ENCODE data around the gene MYO6.

MYO6 gene

DNA sequence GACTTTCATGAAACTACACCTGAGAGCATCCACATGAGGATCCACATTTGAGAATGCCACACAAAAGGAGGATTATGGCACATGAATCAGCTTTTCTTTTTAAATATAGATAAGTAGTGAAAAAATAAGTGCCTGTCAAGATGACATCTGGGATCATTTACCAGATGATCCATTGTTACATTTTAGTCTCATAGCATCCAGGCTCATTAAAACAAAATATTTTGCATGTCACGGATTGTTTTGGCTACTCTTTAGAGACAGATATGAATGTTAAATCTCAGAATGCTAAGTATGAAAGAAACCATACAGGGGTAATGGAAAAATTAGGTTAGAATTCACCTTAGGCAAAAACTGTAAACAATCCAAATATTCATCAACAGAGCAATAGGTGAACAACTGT, 66.7 kb downstream of the MYO6 start:
- Histone ChIP-seq H2AFZ (ENCODE audit: low read depth) (no peak overlapping the region), H3K27me3 (ENCODE audit: insufficient read depth, low read depth) (no peaks in the 10 kb centered on the region), H3K9ac (no peak overlapping the region), H3K4me3 (IDR thresholded peaks at IDR 0.05; ENCODE audit: insufficient read depth, low read depth, low read length) (no peak overlapping the region), H4K20me1 (ENCODE audit: insufficient read depth) (no peaks in the 10 kb centered on the region), H3K4me1 (ENCODE audit: low read depth, poor library complexity, severe bottlenecking) (peaks cover 6% of the 10 kb centered on the region), H3K36me3 (ENCODE audit: insufficient read depth) (no peaks in the 10 kb centered on the region), H3K27ac (no peak overlapping the region), H3K4me2 (no peak overlapping the region), H3K79me2 (ENCODE audit: insufficient read depth, low read depth) (no peaks in the 10 kb centered on the region)
- TF ChIP-seq, protein P1, sequence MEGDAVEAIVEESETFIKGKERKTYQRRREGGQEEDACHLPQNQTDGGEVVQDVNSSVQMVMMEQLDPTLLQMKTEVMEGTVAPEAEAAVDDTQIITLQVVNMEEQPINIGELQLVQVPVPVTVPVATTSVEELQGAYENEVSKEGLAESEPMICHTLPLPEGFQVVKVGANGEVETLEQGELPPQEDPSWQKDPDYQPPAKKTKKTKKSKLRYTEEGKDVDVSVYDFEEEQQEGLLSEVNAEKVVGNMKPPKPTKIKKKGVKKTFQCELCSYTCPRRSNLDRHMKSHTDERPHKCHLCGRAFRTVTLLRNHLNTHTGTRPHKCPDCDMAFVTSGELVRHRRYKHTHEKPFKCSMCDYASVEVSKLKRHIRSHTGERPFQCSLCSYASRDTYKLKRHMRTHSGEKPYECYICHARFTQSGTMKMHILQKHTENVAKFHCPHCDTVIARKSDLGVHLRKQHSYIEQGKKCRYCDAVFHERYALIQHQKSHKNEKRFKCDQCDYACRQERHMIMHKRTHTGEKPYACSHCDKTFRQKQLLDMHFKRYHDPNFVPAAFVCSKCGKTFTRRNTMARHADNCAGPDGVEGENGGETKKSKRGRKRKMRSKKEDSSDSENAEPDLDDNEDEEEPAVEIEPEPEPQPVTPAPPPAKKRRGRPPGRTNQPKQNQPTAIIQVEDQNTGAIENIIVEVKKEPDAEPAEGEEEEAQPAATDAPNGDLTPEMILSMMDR (conservative IDR thresholded peaks at IDR 0.05; ENCODE audit: low read depth, low read length): no peak

DNA sequence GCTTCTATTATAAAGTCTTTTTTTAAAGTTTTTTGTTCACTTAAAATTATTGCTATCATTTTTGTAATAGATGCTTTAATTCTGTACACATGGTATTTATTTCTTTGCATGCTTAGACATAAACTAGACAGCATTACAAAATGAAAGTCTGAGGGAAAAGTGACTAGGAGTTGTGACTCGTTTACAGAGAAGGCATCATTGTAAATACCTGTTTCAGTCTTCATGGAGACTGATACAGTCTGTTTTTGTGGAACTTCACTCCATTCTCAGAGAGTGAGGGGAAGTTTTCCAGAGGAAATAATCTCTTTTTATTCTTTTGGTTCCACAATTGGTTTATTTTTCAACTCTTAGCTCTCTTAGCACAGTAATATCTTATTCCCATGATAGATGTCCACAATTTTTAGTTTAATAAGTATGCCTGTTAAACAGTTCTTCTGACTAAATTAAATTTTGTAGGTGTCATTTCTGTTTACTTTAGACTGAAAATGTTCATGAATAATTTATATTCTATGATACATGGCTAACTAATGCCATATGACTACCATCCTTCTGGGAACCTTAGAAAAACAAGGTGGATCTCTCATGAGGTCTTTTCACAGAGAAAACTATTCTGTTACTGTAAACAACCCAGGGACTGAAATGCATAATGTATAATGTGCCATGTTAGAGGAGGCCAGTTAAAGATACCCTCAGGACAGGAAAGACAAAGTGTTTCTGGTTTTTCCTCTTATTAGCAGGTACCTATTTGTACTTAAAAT, 69.2 kb downstream of the MYO6 start:
- H4K20me1 ChIP-seq (ENCODE audit: insufficient read depth): no peaks in the 10 kb centered on the region
- H3K4me2 ChIP-seq: no peak overlapping the region
- no peaks in the 10 kb centered on the region for H3K27me3 ChIP-seq (ENCODE audit: insufficient read depth, low read depth)
- no peak overlapping the region for H2AFZ ChIP-seq (ENCODE audit: low read depth)
- TF ChIP-seq, protein P1 (conservative IDR thresholded peaks at IDR 0.05; ENCODE audit: low read depth, low read length): no peak
- H3K4me1 ChIP-seq (ENCODE audit: low read depth, poor library complexity, severe bottlenecking): peaks cover under 1% of the 10 kb centered on the region
- H3K27ac ChIP-seq: no peak overlapping the region
- H3K4me3 ChIP-seq (IDR thresholded peaks at IDR 0.05; ENCODE audit: insufficient read depth, low read depth, low read length): no peak overlapping the region
- no peak overlapping the region for H3K9ac ChIP-seq
- no peaks in the 10 kb centered on the region for H3K36me3 ChIP-seq (ENCODE audit: insufficient read depth)
- no peaks in the 10 kb centered on the region for H3K79me2 ChIP-seq (ENCODE audit: insufficient read depth, low read depth)

DNA sequence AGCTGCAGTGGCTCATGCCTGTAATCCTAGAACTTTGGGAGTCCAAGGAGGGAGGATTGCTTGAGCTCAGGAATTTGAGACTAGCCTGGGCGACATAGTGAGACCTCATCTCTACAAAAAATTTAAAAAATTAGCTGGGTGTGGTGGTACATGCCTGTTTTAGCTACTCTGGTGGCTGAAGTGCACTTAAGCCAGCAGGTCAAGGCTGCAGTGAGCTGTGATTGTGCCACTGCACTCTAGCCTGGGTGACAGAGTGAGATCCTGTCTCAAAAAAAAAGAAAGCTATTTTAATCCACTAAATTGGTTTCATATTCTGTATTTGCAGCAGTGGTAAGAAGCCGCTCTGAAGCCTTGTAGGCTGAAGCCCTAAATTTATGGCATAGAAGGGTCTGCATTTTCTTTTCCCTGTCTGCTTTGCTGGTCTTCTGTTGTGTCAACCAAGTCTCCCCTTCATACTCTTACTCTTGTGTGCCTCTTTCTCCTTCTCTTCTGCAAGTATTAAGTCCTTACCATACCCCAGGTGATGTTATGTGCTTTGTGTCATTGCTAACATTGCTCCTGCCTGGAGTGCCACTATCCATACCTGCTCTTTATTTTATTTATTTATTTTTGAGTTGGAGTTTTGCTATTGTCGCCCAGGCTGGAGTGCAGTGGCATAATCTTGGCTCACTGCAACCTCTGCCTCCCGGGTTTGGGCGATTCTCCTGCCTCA, 70.9 kb downstream of the MYO6 start:
- TF ChIP-seq, protein P1 (conservative IDR thresholded peaks at IDR 0.05; ENCODE audit: low read depth, low read length): no peak
- Histone ChIP-seq H2AFZ (ENCODE audit: low read depth) (no peak overlapping the region), H3K4me2 (no peak overlapping the region), H3K27me3 (ENCODE audit: insufficient read depth, low read depth) (no peaks in the 10 kb centered on the region), H3K4me3 (IDR thresholded peaks at IDR 0.05; ENCODE audit: insufficient read depth, low read depth, low read length) (no peak overlapping the region), H3K79me2 (ENCODE audit: insufficient read depth, low read depth) (no peaks in the 10 kb centered on the region), H3K27ac (no peak overlapping the region), H4K20me1 (ENCODE audit: insufficient read depth) (no peaks in the 10 kb centered on the region), H3K9ac (no peak overlapping the region), H3K4me1 (ENCODE audit: low read depth, poor library complexity, severe bottlenecking) (peaks cover 15% of the 10 kb centered on the region), H3K36me3 (ENCODE audit: insufficient read depth) (no peaks in the 10 kb centered on the region)

DNA sequence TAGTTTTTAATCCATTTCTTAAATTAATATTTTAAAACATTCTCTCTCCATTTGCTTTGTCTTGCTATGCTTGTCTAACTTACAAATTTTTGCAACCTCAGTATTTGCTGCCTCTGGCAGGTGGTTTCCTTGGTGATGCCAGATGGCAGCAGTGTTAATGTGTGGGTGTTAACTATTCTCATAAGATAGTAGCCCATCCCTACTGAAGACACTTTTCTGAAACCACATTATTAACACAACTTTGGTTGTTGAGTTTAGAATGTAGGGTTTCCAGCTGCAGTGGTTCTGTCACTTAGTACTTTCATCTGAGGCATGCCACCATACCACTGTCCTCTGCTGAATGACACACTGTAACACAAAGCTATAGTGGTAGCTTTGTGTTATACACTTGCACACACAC, 75.1 kb downstream of the MYO6 start:
- H3K4me1 ChIP-seq (ENCODE audit: low read depth, poor library complexity, severe bottlenecking): peaks cover 15% of the 10 kb centered on the region
- no peaks in the 10 kb centered on the region for H4K20me1 ChIP-seq (ENCODE audit: insufficient read depth)
- TF ChIP-seq, protein P1 (conservative IDR thresholded peaks at IDR 0.05; ENCODE audit: low read depth, low read length): no peak
- H2AFZ ChIP-seq (ENCODE audit: low read depth): no peak overlapping the region
- H3K4me2 ChIP-seq: peak overlapping the region; percentile 9; the same call in 1 of the 2 replicates
- no peak overlapping the region for H3K4me3 ChIP-seq (IDR thresholded peaks at IDR 0.05; ENCODE audit: insufficient read depth, low read depth, low read length)
- H3K27ac ChIP-seq: no peak overlapping the region
- H3K27me3 ChIP-seq (ENCODE audit: insufficient read depth, low read depth): no peaks in the 10 kb centered on the region
- H3K79me2 ChIP-seq (ENCODE audit: insufficient read depth, low read depth): no peaks in the 10 kb centered on the region
- no peaks in the 10 kb centered on the region for H3K36me3 ChIP-seq (ENCODE audit: insufficient read depth)
- no peak overlapping the region for H3K9ac ChIP-seq
